ENCODE data around the gene HOXB2. TPM values are rescaled to one million over a fixed set of nuclear protein-coding genes. Genes with fewer than 3 reads are reported as not detected.
A peak's percentile ranks its signal among the peaks of the same experiment; 100 is the strongest.

The HOXB2 gene
- total RNA-seq, 1 donor from 2014 or later: 35.6 TPM

DNA sequence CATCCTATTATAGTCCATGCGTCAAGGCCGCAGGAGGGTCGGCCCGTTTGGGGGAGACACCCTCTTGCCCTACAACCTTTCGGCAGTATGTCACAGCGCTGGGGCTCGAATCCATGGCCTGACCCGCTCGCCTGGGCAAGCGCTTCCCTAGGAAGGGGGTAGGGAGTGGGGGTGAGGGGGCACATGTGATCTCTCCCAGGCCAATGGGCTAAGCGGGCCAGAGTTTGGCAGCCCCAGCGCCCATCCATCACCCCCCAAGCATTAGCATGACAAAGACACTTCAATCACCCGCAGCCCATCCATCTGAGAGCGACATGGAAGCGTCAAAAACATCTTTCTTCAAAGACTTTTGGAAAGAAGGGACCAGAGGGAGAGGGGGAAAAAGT, 14.0 kb downstream of the HOXB2 start, which contains the start of gene HOXB1:
Gene HOXB1 (minus strand): TSS at position 125 of the 386 bp plus-strand sequence. CDS start 107 bp downstream, at position 18.
- no peak within 1 kb of the TSS for H3K27ac Mint-ChIP-seq
- peak within 1 kb of the TSS; percentile 41 for H3K4me3 Mint-ChIP-seq
- H3K27me3 Mint-ChIP-seq: peaks cover 52% of the 10 kb centered on the region
- TF ChIP-seq, protein P1, sequence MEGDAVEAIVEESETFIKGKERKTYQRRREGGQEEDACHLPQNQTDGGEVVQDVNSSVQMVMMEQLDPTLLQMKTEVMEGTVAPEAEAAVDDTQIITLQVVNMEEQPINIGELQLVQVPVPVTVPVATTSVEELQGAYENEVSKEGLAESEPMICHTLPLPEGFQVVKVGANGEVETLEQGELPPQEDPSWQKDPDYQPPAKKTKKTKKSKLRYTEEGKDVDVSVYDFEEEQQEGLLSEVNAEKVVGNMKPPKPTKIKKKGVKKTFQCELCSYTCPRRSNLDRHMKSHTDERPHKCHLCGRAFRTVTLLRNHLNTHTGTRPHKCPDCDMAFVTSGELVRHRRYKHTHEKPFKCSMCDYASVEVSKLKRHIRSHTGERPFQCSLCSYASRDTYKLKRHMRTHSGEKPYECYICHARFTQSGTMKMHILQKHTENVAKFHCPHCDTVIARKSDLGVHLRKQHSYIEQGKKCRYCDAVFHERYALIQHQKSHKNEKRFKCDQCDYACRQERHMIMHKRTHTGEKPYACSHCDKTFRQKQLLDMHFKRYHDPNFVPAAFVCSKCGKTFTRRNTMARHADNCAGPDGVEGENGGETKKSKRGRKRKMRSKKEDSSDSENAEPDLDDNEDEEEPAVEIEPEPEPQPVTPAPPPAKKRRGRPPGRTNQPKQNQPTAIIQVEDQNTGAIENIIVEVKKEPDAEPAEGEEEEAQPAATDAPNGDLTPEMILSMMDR (conservative IDR thresholded peaks at IDR 0.05): no peak
- no peaks in the 10 kb centered on the region for H3K9me3 Mint-ChIP-seq
- peaks cover 48% of the 10 kb centered on the region for H3K4me1 Mint-ChIP-seq (ENCODE audit: unreplicated experiment)
- no peaks in the 10 kb centered on the region for H3K36me3 Mint-ChIP-seq
- no peak for DNase-seq (ENCODE audit: extremely low spot score, unreplicated experiment)

- no peak for DNase-seq (ENCODE audit: extremely low spot score, unreplicated experiment)
- H3K9me3 Mint-ChIP-seq: no peaks in the 10 kb centered on the region
- TF ChIP-seq, protein P1 (conservative IDR thresholded peaks at IDR 0.05): no peak
- no peaks in the 10 kb centered on the region for H3K36me3 Mint-ChIP-seq
- no peak overlapping the region for H3K27ac Mint-ChIP-seq
- peaks cover 50% of the 10 kb centered on the region for H3K4me1 Mint-ChIP-seq (ENCODE audit: unreplicated experiment)
- H3K4me3 Mint-ChIP-seq: no peak overlapping the region
- H3K27me3 Mint-ChIP-seq: peaks cover 56% of the 10 kb centered on the region
Observed at GRCh38 chr17:48530208-48530886, 14.6 kb downstream of the HOXB2 start.

DNA sequence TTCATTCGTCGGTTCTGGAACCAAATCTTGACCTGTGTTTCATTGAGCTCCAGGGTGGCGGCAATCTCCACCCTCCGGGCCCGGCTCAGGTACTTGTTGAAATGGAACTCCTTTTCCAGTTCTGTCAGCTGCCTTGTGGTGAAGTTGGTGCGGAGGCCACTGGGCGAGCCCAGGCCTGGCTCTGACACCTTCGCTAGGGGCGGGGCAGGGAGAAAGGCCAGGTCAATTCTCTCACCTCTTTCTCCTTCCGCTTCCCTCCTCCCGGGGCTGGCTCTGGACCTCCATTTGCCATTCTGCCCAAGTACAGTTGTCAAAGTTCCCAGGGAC, 15.3 kb downstream of the HOXB2 start:
- Mint-ChIP-seq H3K9me3 (no peaks in the 10 kb centered on the region), H3K27ac (no peak overlapping the region), H3K4me3 (peak overlapping the region; percentile 67), H3K4me1 (ENCODE audit: unreplicated experiment) (peaks cover 50% of the 10 kb centered on the region), H3K27me3 (peaks cover 56% of the 10 kb centered on the region), H3K36me3 (no peaks in the 10 kb centered on the region)
- DNase-seq (ENCODE audit: extremely low spot score, unreplicated experiment): no peak
- TF ChIP-seq, protein P1 (conservative IDR thresholded peaks at IDR 0.05): no peak

DNA sequence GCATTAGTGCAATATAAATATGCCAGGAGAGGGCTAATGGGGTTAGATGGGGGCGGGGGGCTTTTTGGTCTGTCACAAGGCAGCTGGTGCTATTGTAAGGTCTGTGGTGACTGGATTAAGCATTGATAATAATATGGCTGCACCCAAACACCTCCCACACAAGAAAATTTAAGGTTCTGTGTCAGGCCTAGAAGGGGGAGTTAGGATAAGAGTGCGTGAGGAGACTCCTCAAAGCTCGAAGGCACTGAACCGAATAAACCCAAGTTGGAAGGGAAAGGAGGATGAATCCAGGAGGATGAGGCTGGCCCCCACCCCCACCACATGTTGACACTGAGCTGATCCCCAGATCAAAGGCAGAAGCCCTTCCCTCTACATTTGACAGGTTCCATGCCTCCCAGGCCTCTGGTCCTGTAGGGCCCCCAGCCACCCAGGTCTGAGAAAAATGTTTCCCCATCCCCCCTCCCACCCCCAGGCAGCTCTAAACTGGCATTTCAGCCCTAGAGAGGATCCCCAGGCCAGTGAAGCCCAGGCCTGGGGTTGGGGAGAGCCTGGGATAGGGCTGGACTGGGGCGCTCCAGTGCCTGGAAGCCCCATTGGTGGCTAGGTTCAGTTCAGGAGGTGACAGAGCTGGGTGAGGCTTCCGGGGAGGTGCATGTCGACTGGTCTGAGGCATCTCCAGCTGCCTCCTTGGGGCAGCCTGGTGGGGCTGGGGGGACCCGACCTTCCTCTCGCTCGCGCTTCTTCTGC, 15.8 kb downstream of the HOXB2 start:
- H3K4me3 Mint-ChIP-seq: peak overlapping the region; percentile 67
- H3K4me1 Mint-ChIP-seq (ENCODE audit: unreplicated experiment): peaks cover 46% of the 10 kb centered on the region
- H3K36me3 Mint-ChIP-seq: no peaks in the 10 kb centered on the region
- H3K27ac Mint-ChIP-seq: peak overlapping the region; percentile 75
- no peaks in the 10 kb centered on the region for H3K9me3 Mint-ChIP-seq
- DNase-seq (ENCODE audit: extremely low spot score, unreplicated experiment): no peak
- peaks cover 58% of the 10 kb centered on the region for H3K27me3 Mint-ChIP-seq
- TF ChIP-seq, protein P1 (conservative IDR thresholded peaks at IDR 0.05): no peak

DNA sequence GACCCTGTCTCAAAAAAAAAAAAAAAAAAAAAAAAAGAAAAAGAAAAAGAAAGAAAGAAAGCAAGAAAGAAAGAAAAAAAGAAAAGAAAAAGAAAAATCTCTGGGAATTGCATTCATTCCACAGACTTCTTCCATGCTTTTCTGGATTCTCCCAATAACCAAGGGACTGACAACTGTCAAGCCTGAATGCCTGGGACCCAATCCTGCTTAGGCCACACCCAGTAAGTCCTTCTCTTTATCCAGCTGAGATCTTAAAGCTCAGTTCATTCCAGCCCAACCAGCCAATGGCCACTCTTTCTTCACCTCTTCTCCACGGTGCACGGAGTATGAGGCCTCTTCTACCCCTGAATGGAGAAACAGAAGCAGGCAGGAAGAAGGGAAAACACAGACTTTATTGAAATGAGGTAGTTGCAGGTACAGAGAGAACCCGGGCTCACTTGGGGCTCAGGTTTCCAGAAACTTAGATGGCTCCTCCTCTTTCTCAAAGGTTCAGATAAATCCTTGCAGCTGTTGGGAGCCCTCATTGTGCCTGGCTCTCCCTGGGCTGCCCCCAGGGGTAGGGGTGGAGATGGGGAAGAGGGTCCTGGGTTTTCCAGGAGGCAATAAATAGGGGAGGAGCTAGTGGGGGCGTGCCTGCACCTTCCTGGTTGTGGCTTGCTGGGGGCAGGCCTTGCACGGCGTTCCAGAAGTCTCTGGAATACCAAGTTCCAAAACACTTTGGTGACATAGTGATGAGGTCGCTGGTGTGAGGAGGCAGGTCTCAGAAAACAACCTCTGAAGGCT, 16.6 kb downstream of the HOXB2 start:
- TF ChIP-seq, protein P1 (conservative IDR thresholded peaks at IDR 0.05): no peak
- Mint-ChIP-seq H3K27ac (peak overlapping the region; percentile 75), H3K4me1 (ENCODE audit: unreplicated experiment) (peaks cover 47% of the 10 kb centered on the region), H3K9me3 (no peaks in the 10 kb centered on the region), H3K4me3 (peak overlapping the region; percentile 60), H3K27me3 (peaks cover 59% of the 10 kb centered on the region), H3K36me3 (no peaks in the 10 kb centered on the region)
- no peak for DNase-seq (ENCODE audit: extremely low spot score, unreplicated experiment)

Measured in type B pancreatic cell (in vitro differentiated cells).